NOMO-1 treated with dmso at 0.1 percent for 144 hours (cell line): ENCODE data around the gene RNF10.

ENCODE experiments used
- DNase-seq: peaks from one replicate; lab custom pipeline; 2025; ENCODE audit not compliant: unreplicated experiment; lab: John Stamatoyannopoulos, UW

RNF10 gene

GRCh38 chr12:120579179-120579578 lies 45.0 kb downstream of the RNF10 start:
- no peak for DNase-seq

GRCh38 chr12:120580787-120581723 lies 46.9 kb downstream of the RNF10 start, which contains the start of gene POP5:
POP5 (minus strand) TSS chr12:120581402; CDS start chr12:120581362, 40 bp downstream.
- peak; percentile 98 for DNase-seq

GRCh38 chr12:120581998-120582397 lies 47.8 kb downstream of the RNF10 start:
- no peak for DNase-seq

GRCh38 chr12:120583478-120584030 lies 49.4 kb downstream of the RNF10 start:
- peak; percentile 87 for DNase-seq

- DNase-seq, result peak; percentile 46
Observed at GRCh38 chr12:120584343-120585149, 50.4 kb downstream of the RNF10 start.

GRCh38 chr12:120586206-120586605 lies 52.0 kb downstream of the RNF10 start:
- DNase-seq, result no peak

- DNase-seq, result no peak
Observed at GRCh38 chr12:120586860-120587259, 52.7 kb downstream of the RNF10 start.

- no peak for DNase-seq
Observed at GRCh38 chr12:120588371-120588770, 54.2 kb downstream of the RNF10 start.

- no peak for DNase-seq
Observed at GRCh38 chr12:120588948-120589930, 55.1 kb downstream of the RNF10 start.

GRCh38 chr12:120590741-120591407 lies 56.7 kb downstream of the RNF10 start:
- DNase-seq, result no peak

GRCh38 chr12:120592121-120593049 lies 58.2 kb downstream of the RNF10 start:
- no peak for DNase-seq

GRCh38 chr12:120596901-120597300 lies 62.7 kb downstream of the RNF10 start:
- no peak for DNase-seq

GRCh38 chr12:120597861-120598260 lies 63.7 kb downstream of the RNF10 start:
- DNase-seq, result no peak

- no peak for DNase-seq
Observed at GRCh38 chr12:120598674-120599463, 64.7 kb downstream of the RNF10 start.

GRCh38 chr12:120599672-120600552 lies 65.8 kb downstream of the RNF10 start:
- DNase-seq, result no peak

- DNase-seq, result peak; percentile 91
Observed at GRCh38 chr12:120602416-120602815, 68.3 kb downstream of the RNF10 start.

GRCh38 chr12:120610560-120610959 lies 76.4 kb downstream of the RNF10 start:
- no peak for DNase-seq
